ENCODE measurements around the gene ZFYVE1. TPM values are rescaled to one million over a fixed set of nuclear protein-coding genes. Genes with fewer than 3 reads are reported as not detected.

Gene ZFYVE1, protein sequence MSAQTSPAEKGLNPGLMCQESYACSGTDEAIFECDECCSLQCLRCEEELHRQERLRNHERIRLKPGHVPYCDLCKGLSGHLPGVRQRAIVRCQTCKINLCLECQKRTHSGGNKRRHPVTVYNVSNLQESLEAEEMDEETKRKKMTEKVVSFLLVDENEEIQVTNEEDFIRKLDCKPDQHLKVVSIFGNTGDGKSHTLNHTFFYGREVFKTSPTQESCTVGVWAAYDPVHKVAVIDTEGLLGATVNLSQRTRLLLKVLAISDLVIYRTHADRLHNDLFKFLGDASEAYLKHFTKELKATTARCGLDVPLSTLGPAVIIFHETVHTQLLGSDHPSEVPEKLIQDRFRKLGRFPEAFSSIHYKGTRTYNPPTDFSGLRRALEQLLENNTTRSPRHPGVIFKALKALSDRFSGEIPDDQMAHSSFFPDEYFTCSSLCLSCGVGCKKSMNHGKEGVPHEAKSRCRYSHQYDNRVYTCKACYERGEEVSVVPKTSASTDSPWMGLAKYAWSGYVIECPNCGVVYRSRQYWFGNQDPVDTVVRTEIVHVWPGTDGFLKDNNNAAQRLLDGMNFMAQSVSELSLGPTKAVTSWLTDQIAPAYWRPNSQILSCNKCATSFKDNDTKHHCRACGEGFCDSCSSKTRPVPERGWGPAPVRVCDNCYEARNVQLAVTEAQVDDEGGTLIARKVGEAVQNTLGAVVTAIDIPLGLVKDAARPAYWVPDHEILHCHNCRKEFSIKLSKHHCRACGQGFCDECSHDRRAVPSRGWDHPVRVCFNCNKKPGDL
- total RNA-seq, result 10 to 100 TPM; 15.4 to 17.9 (median 17.6) TPM
- polyA plus RNA-seq, result 10 to 100 TPM in 2 of 3 donors, 1 to 10 TPM in 1; 5.3 to 17.4 (median 10.4) TPM
- long read RNA-seq, donor 1, full-length matches to known transcripts, result 3 of 16 reads
- long read RNA-seq, donor 1, partial matches to known transcripts, result 10 of 16 reads
- long read RNA-seq, donor 1, other reads (novel, unspliced or antisense), result 3 of 16 reads
- long read RNA-seq, donor 2, full-length matches to known transcripts, result 10 of 33 reads
- long read RNA-seq, donor 2, partial matches to known transcripts, result 15 of 33 reads
- long read RNA-seq, donor 2, other reads (novel, unspliced or antisense), result 8 of 33 reads

DNA sequence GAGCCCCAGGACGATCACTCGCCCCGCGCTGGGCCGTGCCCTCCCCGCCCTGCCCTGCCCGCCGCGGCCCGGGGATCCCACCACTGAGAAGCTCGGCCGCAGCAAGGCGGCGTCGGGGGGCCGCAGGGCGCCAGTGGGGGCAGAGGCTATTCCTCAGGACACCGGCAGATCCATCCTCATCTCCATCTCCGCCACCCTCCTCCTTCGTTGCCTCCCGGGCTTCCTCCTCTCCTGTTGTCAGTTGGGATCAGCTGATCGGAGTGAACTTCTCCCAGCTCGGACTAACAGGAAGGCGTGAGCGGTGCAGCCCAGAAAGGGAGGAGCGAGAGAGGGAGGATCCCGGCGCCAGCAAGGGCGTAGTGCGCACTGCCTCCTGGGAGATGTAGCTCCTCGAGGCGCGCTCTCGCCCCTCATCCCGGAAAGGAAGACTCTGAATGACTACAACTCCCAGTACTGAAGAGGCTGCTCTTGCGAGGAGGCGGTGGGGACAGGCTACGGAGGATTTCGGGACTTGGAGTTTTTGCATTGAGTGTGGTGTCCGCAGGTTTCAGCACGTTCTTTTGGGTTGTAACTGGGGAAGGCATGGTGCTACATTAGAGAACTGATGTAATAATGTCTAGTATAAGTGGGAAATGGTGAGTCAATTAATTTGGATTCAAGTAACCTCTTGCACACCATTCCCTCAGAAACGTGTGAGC lies at the start of gene ZFYVE1:
ZFYVE1 (minus strand) TSS at position 262 of the 698 bp plus-strand sequence. CDS start 2,598 bp downstream, outside the sequence.
- peaks cover 0 to 22% of the 10 kb centered on the region in 2 donors for H3K36me3 ChIP-seq (ENCODE audit: insufficient read depth in 1 of 2, low read depth in 1 of 2)
- WGBS, 3 donors, result 0 to 1% (median 1%) methylated on average over 31 to 42 of the region's 42 CpGs

DNA sequence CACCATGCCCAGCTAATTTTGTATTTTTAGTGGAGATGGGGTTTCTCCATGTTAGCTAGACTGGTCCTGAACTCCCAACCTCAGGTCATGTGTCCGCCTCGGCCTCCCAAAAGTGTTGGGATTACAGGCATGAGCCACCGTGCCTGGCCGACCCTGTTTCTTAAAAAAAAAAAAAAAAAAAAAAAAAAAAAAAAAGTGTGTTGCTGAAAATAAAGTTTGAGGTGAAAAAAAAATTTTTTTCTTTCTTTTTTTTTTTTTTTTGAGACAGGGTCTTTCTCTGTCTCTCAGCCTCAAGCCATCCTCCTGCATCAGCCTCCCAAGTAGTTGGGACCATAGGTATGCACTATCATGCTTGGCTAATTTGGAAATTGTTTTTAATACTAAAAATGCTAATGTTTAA lies 42.7 kb upstream of the ZFYVE1 start:
- peaks cover 4 to 37% of the 10 kb centered on the region in 2 donors for H3K36me3 ChIP-seq (ENCODE audit: insufficient read depth in 1 of 2, low read depth in 1 of 2)
- H3K4me1 ChIP-seq, result peaks cover 10% of the 10 kb centered on the region
- no peak for ATAC-seq
- intact Hi-C loops (cut with DNase I), result no loop called here
- no peak for DNase-seq
- H3K27me3 ChIP-seq (ENCODE audit: insufficient read depth in 3 of 3, low read length in 2 of 3), result no peaks in the 10 kb centered on the region
- no peak overlapping the region for H3K4me3 ChIP-seq
- 89 to 98% (median 97%) methylated on average over 4 of the region's 4 CpGs for WGBS, 3 donors
- TF ChIP-seq, protein P1, sequence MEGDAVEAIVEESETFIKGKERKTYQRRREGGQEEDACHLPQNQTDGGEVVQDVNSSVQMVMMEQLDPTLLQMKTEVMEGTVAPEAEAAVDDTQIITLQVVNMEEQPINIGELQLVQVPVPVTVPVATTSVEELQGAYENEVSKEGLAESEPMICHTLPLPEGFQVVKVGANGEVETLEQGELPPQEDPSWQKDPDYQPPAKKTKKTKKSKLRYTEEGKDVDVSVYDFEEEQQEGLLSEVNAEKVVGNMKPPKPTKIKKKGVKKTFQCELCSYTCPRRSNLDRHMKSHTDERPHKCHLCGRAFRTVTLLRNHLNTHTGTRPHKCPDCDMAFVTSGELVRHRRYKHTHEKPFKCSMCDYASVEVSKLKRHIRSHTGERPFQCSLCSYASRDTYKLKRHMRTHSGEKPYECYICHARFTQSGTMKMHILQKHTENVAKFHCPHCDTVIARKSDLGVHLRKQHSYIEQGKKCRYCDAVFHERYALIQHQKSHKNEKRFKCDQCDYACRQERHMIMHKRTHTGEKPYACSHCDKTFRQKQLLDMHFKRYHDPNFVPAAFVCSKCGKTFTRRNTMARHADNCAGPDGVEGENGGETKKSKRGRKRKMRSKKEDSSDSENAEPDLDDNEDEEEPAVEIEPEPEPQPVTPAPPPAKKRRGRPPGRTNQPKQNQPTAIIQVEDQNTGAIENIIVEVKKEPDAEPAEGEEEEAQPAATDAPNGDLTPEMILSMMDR (IDR thresholded peaks at IDR 0.05), result no peak
- no peaks in the 10 kb centered on the region for H3K9me3 ChIP-seq
- no peak overlapping the region for H3K27ac ChIP-seq

More for the DNA sequence above, at the start of gene ZFYVE1:
- H3K4me3 ChIP-seq, result peak within 1 kb of the TSS; percentile 83
- ATAC-seq (peak; percentile 99 to 100 (median 100)), DNase-seq (peak; percentile 97 to 98)
- H3K4me1 ChIP-seq, result peaks cover 30% of the 10 kb centered on the region
- H3K9me3 ChIP-seq, result no peaks in the 10 kb centered on the region
- TF ChIP-seq, protein P1 (IDR thresholded peaks at IDR 0.05), result no peak
- intact Hi-C loops (cut with DNase I), result loop anchor here in 1 of 2 donors (2.0 kb wide), 1 partner anchor 32 kb away; the partner anchor contains the start of gene RBM25
- peak within 1 kb of the TSS; percentile 86 for H3K27ac ChIP-seq
- H3K27me3 ChIP-seq (ENCODE audit: insufficient read depth in 3 of 3, low read length in 2 of 3), result no peaks in the 10 kb centered on the region

DNA sequence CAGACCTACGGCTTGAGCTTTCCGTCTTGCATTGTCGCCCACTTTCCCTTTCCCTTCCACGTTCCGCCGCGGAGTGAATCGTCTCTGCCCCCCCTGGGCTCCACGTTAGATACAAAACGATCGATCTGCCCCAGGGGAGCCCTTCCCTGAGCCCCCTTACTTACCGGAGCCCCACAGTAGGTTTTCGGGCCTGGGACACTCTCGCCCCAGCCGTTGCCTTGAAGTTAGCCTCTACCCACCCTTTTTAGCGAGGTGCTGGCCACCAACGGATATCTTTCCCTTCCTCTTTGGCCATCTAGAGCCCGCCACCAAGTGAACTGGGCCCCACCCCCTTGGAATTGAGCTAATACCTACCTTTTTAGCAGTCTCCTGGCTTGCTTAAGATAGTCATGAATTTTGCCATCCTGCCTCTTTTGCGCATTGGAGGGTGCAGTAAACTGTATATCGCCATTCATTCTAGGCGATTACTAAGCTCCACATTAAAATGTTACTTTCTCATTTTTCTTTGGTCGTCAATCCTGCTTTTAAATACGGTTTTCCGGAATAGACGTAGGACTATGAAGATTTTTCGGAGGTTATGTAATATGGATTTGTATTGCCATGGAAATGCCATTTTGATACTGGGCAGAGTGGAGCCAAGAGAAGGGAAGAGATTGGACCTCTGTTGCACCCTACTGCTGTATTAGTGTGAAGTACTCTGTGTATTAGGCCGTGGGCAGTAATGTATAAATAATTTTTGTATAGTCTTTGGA lies 32.2 kb upstream of the ZFYVE1 start:
- Histone ChIP-seq H3K4me1 (peaks cover 14% of the 10 kb centered on the region), H3K4me3 (peak overlapping the region; percentile 75), H3K36me3 (ENCODE audit: insufficient read depth in 1 of 2, low read depth in 1 of 2) (no peaks in the 10 kb centered on the region), H3K27ac (peak overlapping the region; percentile 94), H3K9me3 (no peaks in the 10 kb centered on the region), H3K27me3 (ENCODE audit: insufficient read depth in 3 of 3, low read length in 2 of 3) (no peaks in the 10 kb centered on the region)
- DNase-seq (no peak), ATAC-seq (peak; percentile 6 to 46 (median 22))
- intact Hi-C loops (cut with DNase I), result loop anchor here in 1 of 2 donors (2.0 kb wide), 1 partner anchor 32 kb away; the partner anchor contains the start of gene ZFYVE1
- TF ChIP-seq, protein P1 (IDR thresholded peaks at IDR 0.05), result no peak
- WGBS, 3 donors, result 0 to 1% (median 1%) methylated on average over 27 of the region's 27 CpGs

All from psoas muscle (tissue), 8 donors.